ENCODE measurements around the gene CSMD2.

DNA sequence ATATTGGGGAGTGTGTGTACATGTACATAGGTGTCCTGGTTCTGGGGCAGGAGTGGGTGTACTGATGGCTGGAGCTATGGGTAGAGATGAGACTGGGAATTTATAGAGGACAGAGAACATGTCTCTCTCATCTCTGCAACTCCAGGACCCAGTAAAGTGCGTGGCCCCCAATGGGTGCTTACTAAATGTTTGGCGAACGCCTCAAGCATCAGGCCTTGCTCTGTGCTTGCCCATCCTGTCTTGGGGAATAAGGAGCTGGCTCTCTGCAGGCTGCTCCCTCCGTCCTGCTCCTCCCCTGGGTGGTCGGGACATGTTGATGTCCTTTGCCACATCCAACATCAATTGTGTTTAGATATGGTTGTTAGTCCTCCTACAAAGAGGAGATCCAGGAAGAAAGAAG is 530.9 kb downstream of the CSMD2 start:
- TF ChIP-seq PATZ1 (CRISPR knock-in tag; IDR thresholded peaks at IDR 0.05; ENCODE audit: borderline replicate concordance) = no peak
- TF ChIP-seq ZFP30 (CRISPR knock-in tag; IDR thresholded peaks at IDR 0.05) = no peak
- no peak for TF ChIP-seq PPARA (CRISPR knock-in tag; IDR thresholded peaks at IDR 0.05; ENCODE audit: borderline replicate concordance)
- TF ChIP-seq ZNF70 (CRISPR knock-in tag; IDR thresholded peaks at IDR 0.05) = no peak
- TF ChIP-seq ZFP3 (CRISPR knock-in tag; IDR thresholded peaks at IDR 0.05) = no peak
- no peak for TF ChIP-seq TCF4 (CRISPR knock-in tag; IDR thresholded peaks at IDR 0.05; ENCODE audit: borderline replicate concordance)
- TF ChIP-seq, protein P1, sequence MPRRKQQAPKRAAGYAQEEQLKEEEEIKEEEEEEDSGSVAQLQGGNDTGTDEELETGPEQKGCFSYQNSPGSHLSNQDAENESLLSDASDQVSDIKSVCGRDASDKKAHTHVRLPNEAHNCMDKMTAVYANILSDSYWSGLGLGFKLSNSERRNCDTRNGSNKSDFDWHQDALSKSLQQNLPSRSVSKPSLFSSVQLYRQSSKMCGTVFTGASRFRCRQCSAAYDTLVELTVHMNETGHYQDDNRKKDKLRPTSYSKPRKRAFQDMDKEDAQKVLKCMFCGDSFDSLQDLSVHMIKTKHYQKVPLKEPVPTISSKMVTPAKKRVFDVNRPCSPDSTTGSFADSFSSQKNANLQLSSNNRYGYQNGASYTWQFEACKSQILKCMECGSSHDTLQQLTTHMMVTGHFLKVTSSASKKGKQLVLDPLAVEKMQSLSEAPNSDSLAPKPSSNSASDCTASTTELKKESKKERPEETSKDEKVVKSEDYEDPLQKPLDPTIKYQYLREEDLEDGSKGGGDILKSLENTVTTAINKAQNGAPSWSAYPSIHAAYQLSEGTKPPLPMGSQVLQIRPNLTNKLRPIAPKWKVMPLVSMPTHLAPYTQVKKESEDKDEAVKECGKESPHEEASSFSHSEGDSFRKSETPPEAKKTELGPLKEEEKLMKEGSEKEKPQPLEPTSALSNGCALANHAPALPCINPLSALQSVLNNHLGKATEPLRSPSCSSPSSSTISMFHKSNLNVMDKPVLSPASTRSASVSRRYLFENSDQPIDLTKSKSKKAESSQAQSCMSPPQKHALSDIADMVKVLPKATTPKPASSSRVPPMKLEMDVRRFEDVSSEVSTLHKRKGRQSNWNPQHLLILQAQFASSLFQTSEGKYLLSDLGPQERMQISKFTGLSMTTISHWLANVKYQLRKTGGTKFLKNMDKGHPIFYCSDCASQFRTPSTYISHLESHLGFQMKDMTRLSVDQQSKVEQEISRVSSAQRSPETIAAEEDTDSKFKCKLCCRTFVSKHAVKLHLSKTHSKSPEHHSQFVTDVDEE (CRISPR knock-in tag; IDR thresholded peaks at IDR 0.05) = no peak
- TF ChIP-seq BACH2 (CRISPR knock-in tag; IDR thresholded peaks at IDR 0.05; ENCODE audit: borderline replicate concordance) = no peak
- TF ChIP-seq ARNTL (CRISPR knock-in tag; IDR thresholded peaks at IDR 0.05; ENCODE audit: borderline replicate concordance, low read depth) = no peak

All from SK-N-SH treated with all-trans-retinoic acid at 6 μM for 48 hours (cell line).